ENCODE results near the gene PICK1. TPM values are rescaled to one million over a fixed set of nuclear protein-coding genes. Genes with fewer than 3 reads are reported as not detected.

PICK1 gene
- total and polyA plus RNA-seq, 2 donors from 2014 or later, result 28.4 to 43.4 TPM

DNA sequence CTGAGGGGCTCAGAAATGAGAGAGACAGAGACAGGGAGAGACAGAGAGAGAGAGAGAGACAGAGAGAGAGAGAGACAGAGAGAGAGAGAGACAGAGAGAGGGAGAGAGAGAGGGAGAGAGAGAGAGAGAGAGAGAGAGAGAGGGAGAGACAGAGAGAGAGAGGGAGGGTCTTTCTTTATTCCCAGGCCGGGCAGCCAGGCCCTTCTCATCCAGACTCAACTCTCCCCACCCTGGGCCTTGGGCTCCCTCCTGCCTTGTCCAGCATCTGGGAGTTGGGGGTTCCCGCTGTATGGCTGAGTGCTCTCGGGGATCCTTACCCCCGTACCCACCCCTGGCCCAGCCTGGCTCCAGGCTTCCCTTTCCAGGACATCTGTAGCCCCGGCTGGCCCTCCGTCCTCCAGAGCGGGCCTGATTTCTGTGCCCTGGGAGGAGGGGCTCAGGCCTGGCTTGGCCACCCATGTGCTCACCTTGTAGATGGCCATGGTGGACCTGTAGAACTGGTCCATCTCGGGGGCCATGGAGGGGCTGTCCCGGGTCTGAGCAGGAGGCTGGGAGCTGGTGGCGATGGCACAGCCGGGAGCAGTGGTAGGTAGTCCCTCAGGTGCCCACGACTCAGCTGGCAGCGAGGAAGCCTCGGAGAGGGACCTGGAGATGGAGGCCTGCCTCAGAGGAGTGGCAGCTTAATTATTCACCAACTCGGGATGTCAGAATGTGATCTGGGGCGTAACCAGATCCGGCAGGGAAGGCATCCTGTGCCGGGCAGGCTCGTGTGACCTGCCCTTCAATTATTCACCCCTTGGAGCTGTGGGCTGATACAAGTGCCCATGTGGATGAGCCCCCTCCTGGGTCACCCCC is 53.0 kb downstream of the PICK1 start, which contains the start of gene BAIAP2L2:
Gene BAIAP2L2, minus strand, starts transcription at position 677 of the 855 bp plus-strand sequence. Its CDS starts 159 bp downstream, at position 518.
- TF ChIP-seq CTCF (IDR thresholded peaks at IDR 0.05; ENCODE audit: borderline replicate concordance, extremely low read depth, insufficient read depth), result no peak
- Histone ChIP-seq H3K9me3 (ENCODE audit: control insufficient read depth in 2 of 3, insufficient read depth in 1 of 3, low read length in 3 of 3) (no peaks in the 10 kb centered on the region), H3K27ac (ENCODE audit: low read depth in 2 of 2, low read length in 2 of 2) (peak within 1 kb of the TSS; percentile 59 to 82), H3K4me1 (ENCODE audit: control insufficient read depth in 2 of 3, insufficient read depth in 2 of 3, low read depth in 1 of 3, low read length in 3 of 3) (peaks cover 0 to 13% (median 8%) of the 10 kb centered on the region in 3 donors), H3K36me3 (ENCODE audit: control insufficient read depth in 2 of 3, insufficient read depth in 3 of 3, low read length in 3 of 3) (no peaks in the 10 kb centered on the region), H3K9ac (ENCODE audit: low read length in 3 of 3) (peak within 1 kb of the TSS in 2 of 3 donors; percentile 4 to 43), H3K4me3 (ENCODE audit: low read length in 3 of 3) (peak within 1 kb of the TSS in 2 of 3 donors; percentile 60 to 64), H3K27me3 (ENCODE audit: control insufficient read depth, insufficient read depth, low read length) (no peaks in the 10 kb centered on the region)
- DNase-seq (peak; percentile 81 to 91 (median 87)), FAIRE-seq (no peak)
- intact Hi-C loops (cut with DNase I), result no loop called here

- no peak for FAIRE-seq
- DNase-seq, result peak in 4 of 5 donors; percentile 55 to 77 (median 73)
- H3K4me3 ChIP-seq (ENCODE audit: low read length in 3 of 3), result peak overlapping the region in 1 of 3 donors; percentile 30
- H3K27ac ChIP-seq (ENCODE audit: low read depth in 2 of 2, low read length in 2 of 2), result peak overlapping the region; percentile 59 to 82
- intact Hi-C loops (cut with DNase I), result no loop called here
- H3K9ac ChIP-seq (ENCODE audit: low read length in 3 of 3), result peak overlapping the region in 1 of 3 donors; percentile 37
- H3K9me3 ChIP-seq (ENCODE audit: control insufficient read depth in 2 of 3, insufficient read depth in 1 of 3, low read length in 3 of 3), result no peaks in the 10 kb centered on the region
- no peaks in the 10 kb centered on the region for H3K27me3 ChIP-seq (ENCODE audit: control insufficient read depth, insufficient read depth, low read length)
- peaks cover 0 to 13% (median 8%) of the 10 kb centered on the region in 3 donors for H3K4me1 ChIP-seq (ENCODE audit: control insufficient read depth in 2 of 3, insufficient read depth in 2 of 3, low read depth in 1 of 3, low read length in 3 of 3)
- no peaks in the 10 kb centered on the region for H3K36me3 ChIP-seq (ENCODE audit: control insufficient read depth in 2 of 3, insufficient read depth in 3 of 3, low read length in 3 of 3)
- no peak for TF ChIP-seq CTCF (IDR thresholded peaks at IDR 0.05; ENCODE audit: borderline replicate concordance, extremely low read depth, insufficient read depth)
Observed at GRCh38 chr22:38110863-38111852, 54.0 kb downstream of the PICK1 start.

DNA sequence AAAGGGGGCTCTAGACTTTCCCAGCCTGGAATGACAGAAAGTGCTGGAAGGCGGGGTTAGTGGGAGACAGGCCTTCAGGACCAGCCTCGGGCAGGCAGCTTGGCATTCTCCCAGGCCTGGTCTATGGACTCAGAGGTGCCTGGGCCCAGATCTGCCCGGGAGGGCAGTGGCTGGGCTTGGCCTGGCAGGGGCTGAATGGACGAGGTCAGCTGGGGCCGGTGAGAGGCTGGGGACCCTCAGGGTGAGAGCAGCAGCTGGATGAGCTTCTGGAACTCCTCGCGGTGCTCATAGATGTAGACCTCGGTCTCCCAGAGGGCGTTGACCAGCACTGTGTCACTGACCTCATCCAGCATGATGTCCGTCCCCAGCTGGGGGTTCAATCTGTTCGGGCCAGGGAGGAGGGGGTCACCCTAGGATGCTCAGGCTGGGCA is 54.7 kb downstream of the PICK1 start:
- FAIRE-seq (no peak), DNase-seq (peak in 2 of 5 donors; percentile 55 to 67)
- Histone ChIP-seq H3K27ac (ENCODE audit: low read depth in 2 of 2, low read length in 2 of 2) (peak overlapping the region in 1 of 2 donors; percentile 82), H3K4me1 (ENCODE audit: control insufficient read depth in 2 of 3, insufficient read depth in 2 of 3, low read depth in 1 of 3, low read length in 3 of 3) (peaks cover 0 to 13% (median 8%) of the 10 kb centered on the region in 3 donors), H3K27me3 (ENCODE audit: control insufficient read depth, insufficient read depth, low read length) (no peaks in the 10 kb centered on the region), H3K4me3 (ENCODE audit: low read length in 3 of 3) (no peak overlapping the region), H3K36me3 (ENCODE audit: control insufficient read depth in 2 of 3, insufficient read depth in 3 of 3, low read length in 3 of 3) (no peaks in the 10 kb centered on the region), H3K9me3 (ENCODE audit: control insufficient read depth in 2 of 3, insufficient read depth in 1 of 3, low read length in 3 of 3) (no peaks in the 10 kb centered on the region), H3K9ac (ENCODE audit: low read length in 3 of 3) (no peak overlapping the region)
- TF ChIP-seq CTCF (IDR thresholded peaks at IDR 0.05; ENCODE audit: borderline replicate concordance, extremely low read depth, insufficient read depth), result no peak
- intact Hi-C loops (cut with DNase I), result no loop called here
